Cardiac fibroblast (primary cell): ENCODE measurements around the gene SLC7A8.
A peak's percentile ranks its signal among the peaks of the same experiment; 100 is the strongest.

Source experiments
- DNase-seq, 2 donors: peaks; one replicate each; pipeline versions ENCODE4 v3.0.0 to v3.0.0-alpha.2; 2010; ENCODE audit warnings: low read depth in 2 of 2
- H3K4me3 ChIP-seq, 2 donors: replicated peaks in 1 of 2; 1 replicate in 1 of 2; 2 replicates in 1 of 2; pipeline ENCODE4 v1.5.1; 2011; ENCODE audit warnings: low read depth in 2 of 2, low read length in 2 of 2, mild to moderate bottlenecking in 2 of 2, moderate library complexity in 1 of 2
- CTCF ChIP-seq: IDR thresholded peaks from one replicate; pipeline ENCODE4 v1.5.1; 2011; ENCODE audit warnings: low read depth, mild to moderate bottlenecking, low read length, inconsistent platforms

The SLC7A8 gene

GRCh38 chr14:23080474-23080873, 103.0 kb downstream of the SLC7A8 start:
- no peak for TF ChIP-seq CTCF
- no peak for DNase-seq
- H3K4me3 ChIP-seq, result no peak overlapping the region

DNA sequence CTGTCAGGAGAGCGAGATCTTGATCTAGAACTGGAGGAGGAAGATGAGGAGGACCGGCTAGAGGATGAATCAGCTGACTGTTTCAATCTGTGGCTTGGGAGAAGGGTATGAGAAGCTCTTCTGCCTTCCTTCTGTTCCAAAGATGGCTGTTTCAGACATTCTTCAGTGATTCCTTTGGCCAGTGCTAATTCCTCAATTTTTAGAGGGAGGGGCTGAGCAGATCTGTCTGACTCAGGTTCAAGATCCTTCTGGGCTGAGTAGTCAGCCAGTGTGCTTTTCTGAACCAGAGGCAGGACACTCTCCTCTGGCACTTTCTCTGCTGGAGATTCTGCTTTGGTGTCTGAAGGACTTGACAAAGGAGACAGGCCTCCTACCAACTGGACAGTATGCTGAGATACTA, 103.7 kb downstream of the SLC7A8 start:
- peak in 1 of 2 donors; percentile 40 for DNase-seq
- TF ChIP-seq CTCF, result no peak

DNA sequence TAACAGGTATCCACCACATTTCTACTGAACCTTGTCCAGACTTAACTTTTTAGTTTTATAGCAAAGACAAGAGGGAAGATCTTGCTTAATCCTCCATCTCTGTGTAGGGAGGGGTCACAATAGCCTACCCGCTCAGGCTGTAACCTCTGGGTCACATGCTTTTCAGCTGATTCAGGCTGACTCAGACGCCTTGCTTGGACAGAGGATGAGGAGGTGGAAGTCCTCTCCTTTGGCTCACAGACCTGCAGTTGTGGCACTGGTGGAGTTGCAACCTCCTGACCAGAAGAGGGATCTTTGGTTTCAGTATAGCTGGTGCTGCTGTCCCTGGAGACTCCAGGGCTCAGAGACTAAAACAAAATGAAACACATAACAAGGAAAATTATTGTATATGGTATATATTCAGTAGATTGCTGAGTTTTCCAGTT, 104.8 kb downstream of the SLC7A8 start:
- no peak overlapping the region for H3K4me3 ChIP-seq
- DNase-seq, result peak; percentile 95 to 98

More for the DNA sequence above, 103.7 kb downstream of the SLC7A8 start:
- H3K4me3 ChIP-seq, result no peak overlapping the region

DNA sequence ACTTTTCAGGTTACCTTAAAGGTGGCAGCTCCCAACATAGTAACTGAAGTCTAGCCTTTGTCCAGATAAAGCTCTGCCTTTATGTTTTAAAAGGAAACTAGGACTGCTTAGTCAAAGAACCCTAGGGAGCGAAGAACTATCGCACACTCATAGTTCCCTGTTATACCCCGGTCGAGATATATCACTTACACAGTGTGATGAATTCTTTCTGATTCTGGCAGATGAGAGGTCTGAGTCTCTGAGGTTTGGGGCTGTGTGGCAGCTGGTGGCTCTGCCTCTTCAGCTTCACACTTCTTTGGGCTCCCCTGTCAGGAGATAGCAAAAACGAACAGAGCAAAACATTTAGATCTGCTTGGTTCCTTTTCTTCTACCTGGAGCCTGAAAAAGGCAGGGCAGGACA, 105.5 kb downstream of the SLC7A8 start:
- H3K4me3 ChIP-seq, result no peak overlapping the region
- TF ChIP-seq CTCF, result no peak
- peak in 1 of 2 donors; percentile 58 for DNase-seq

More for the DNA sequence above, 104.8 kb downstream of the SLC7A8 start:
- no peak for TF ChIP-seq CTCF

GRCh38 chr14:23076785-23077408, 106.6 kb downstream of the SLC7A8 start:
- H3K4me3 ChIP-seq, result no peak overlapping the region
- DNase-seq, result peak; percentile 56 to 60
- TF ChIP-seq CTCF, result peak; percentile 70
